Right atrium auricular region (tissue), 2 donors: ENCODE measurements around the gene RHEX. TPM values are rescaled to one million over a fixed set of nuclear protein-coding genes. Genes with fewer than 3 reads are reported as not detected.

ENCODE experiments used
- DNase-seq: peaks from one replicate; pipeline ENCODE4 v3.0.0-alpha.2; 2019; ENCODE audit warnings: low spot score
- H3K27ac ChIP-seq, 2 donors: fragments of 200-600 bp; sonication (generic); 1 replicate in 1 of 2; 2 replicates in 1 of 2; pipeline ENCODE4 v1.5.1; 2016 to 2019
- H3K27me3 ChIP-seq, 2 donors: fragments of 200-600 bp; sonication (generic); one replicate each; pipeline versions ENCODE4 v1.5.1 to v1.6.0; 2017 to 2019
- H3K36me3 ChIP-seq: fragments of 200-600 bp; sonication (generic); one replicate; pipeline ENCODE4 v1.5.1; 2016
- H3K4me1 ChIP-seq, 2 donors: fragments of 200-600 bp; sonication (generic); one replicate each; pipeline versions ENCODE4 v1.5.1 to v1.6.0; 2017 to 2019
- H3K4me3 ChIP-seq, 2 donors: fragments of 200-600 bp; sonication (generic); 1 replicate in 1 of 2; 2 replicates in 1 of 2; pipeline ENCODE4 v1.5.1; 2017 to 2019; ENCODE audit warnings: mild to moderate bottlenecking in 1 of 2, moderate library complexity in 1 of 2
- H3K9me3 ChIP-seq, 2 donors: fragments of 200-600 bp; sonication (generic); one replicate each; pipeline ENCODE4 v1.5.1; 2019
- CTCF ChIP-seq, 2 donors: fragments of 200-600 bp; sonication (generic); IDR thresholded peaks; one replicate each; pipeline ENCODE4 v1.5.1; 2019; ENCODE audit warnings: antibody characterized with exemption in 2 of 2
- total RNA-seq, 2 donors: library from RNA; depleted of rRNA; stranded (reverse); fragments of >200 nt; gene quantifications; one replicate each; pipeline ENCODE4 v1.1.0, GENCODE V29; 2016

The RHEX gene
- total RNA-seq, 2 donors from 2014 or later: not detected

- no peaks in the 10 kb centered on the region for H3K9me3 ChIP-seq
- H3K27me3 ChIP-seq: no peaks in the 10 kb centered on the region
- H3K4me3 ChIP-seq: no peak overlapping the region
- no peak for DNase-seq
- H3K27ac ChIP-seq: peak overlapping the region in 1 of 2 donors; percentile 3
- no peaks in the 10 kb centered on the region for H3K4me1 ChIP-seq
- no peaks in the 10 kb centered on the region for H3K36me3 ChIP-seq
- no peak for TF ChIP-seq CTCF (IDR thresholded peaks at IDR 0.05)
Observed at GRCh38 chr1:206067486-206068227, 14.7 kb downstream of the RHEX start.

- Histone ChIP-seq H3K36me3 (no peaks in the 10 kb centered on the region), H3K27ac (no peak overlapping the region), H3K4me3 (no peak overlapping the region), H3K9me3 (no peaks in the 10 kb centered on the region), H3K27me3 (no peaks in the 10 kb centered on the region), H3K4me1 (no peaks in the 10 kb centered on the region)
- no peak for TF ChIP-seq CTCF (IDR thresholded peaks at IDR 0.05)
- no peak for DNase-seq
Observed at GRCh38 chr1:206068314-206068713, 15.3 kb downstream of the RHEX start.

GRCh38 chr1:206070627-206071304 lies 17.8 kb downstream of the RHEX start:
- DNase-seq: no peak
- Histone ChIP-seq H3K9me3 (no peaks in the 10 kb centered on the region), H3K27me3 (no peaks in the 10 kb centered on the region), H3K27ac (no peak overlapping the region), H3K4me3 (no peak overlapping the region), H3K4me1 (no peaks in the 10 kb centered on the region), H3K36me3 (no peaks in the 10 kb centered on the region)
- TF ChIP-seq CTCF (IDR thresholded peaks at IDR 0.05): no peak

GRCh38 chr1:206074839-206075238 lies 21.9 kb downstream of the RHEX start:
- Histone ChIP-seq H3K4me1 (no peaks in the 10 kb centered on the region), H3K4me3 (no peak overlapping the region), H3K36me3 (no peaks in the 10 kb centered on the region), H3K9me3 (no peaks in the 10 kb centered on the region), H3K27ac (no peak overlapping the region), H3K27me3 (no peaks in the 10 kb centered on the region)
- TF ChIP-seq CTCF (IDR thresholded peaks at IDR 0.05): no peak
- no peak for DNase-seq

- Histone ChIP-seq H3K27ac (no peak overlapping the region), H3K9me3 (no peaks in the 10 kb centered on the region), H3K4me1 (no peaks in the 10 kb centered on the region), H3K4me3 (no peak overlapping the region), H3K36me3 (no peaks in the 10 kb centered on the region), H3K27me3 (no peaks in the 10 kb centered on the region)
- no peak for DNase-seq
- TF ChIP-seq CTCF (IDR thresholded peaks at IDR 0.05): no peak
Observed at GRCh38 chr1:206075786-206076755, 23.1 kb downstream of the RHEX start.
